ENCODE results near the gene SEPTIN8. TPM values are rescaled to one million over a fixed set of nuclear protein-coding genes. Genes with fewer than 3 reads are reported as not detected.

The SEPTIN8 gene
- total and polyA plus RNA-seq, 2 of the 13 experiments (the other 11 are each of a cell fraction or from before 2014, with no cell fraction given), result 41.4 to 49.9 TPM

- 0 out of 2 replicates have a peak, but pooled peaks have one; percentile 40 for TF ChIP-seq ZNF709 (CRISPR knock-in tag; IDR thresholded peaks at IDR 0.05)
- TF ChIP-seq ZBTB8A (CRISPR knock-in tag; IDR thresholded peaks at IDR 0.05; ENCODE audit: borderline replicate concordance, low read depth), result no peak
- TF ChIP-seq, protein P1, sequence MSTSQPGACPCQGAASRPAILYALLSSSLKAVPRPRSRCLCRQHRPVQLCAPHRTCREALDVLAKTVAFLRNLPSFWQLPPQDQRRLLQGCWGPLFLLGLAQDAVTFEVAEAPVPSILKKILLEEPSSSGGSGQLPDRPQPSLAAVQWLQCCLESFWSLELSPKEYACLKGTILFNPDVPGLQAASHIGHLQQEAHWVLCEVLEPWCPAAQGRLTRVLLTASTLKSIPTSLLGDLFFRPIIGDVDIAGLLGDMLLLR (CRISPR knock-in tag; IDR thresholded peaks at IDR 0.05), result no peak
- TF ChIP-seq NFE2L1 (CRISPR knock-in tag; IDR thresholded peaks at IDR 0.05; ENCODE audit: borderline replicate concordance), result peak; percentile 55; the same call in 1 of the 2 replicates
- TF ChIP-seq ZNF510 (CRISPR knock-in tag; IDR thresholded peaks at IDR 0.05; ENCODE audit: low read depth), result no peak
- TF ChIP-seq GFI1 (CRISPR knock-in tag; IDR thresholded peaks at IDR 0.05; ENCODE audit: borderline replicate concordance), result 0 out of 2 replicates have a peak, but pooled peaks have one; percentile 37
- TF ChIP-seq, protein P2, sequence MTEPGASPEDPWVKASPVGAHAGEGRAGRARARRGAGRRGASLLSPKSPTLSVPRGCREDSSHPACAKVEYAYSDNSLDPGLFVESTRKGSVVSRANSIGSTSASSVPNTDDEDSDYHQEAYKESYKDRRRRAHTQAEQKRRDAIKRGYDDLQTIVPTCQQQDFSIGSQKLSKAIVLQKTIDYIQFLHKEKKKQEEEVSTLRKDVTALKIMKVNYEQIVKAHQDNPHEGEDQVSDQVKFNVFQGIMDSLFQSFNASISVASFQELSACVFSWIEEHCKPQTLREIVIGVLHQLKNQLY (CRISPR knock-in tag; IDR thresholded peaks at IDR 0.05), result no peak
- TF ChIP-seq KLF6 (CRISPR knock-in tag; IDR thresholded peaks at IDR 0.05), result no peak
- no peak for TF ChIP-seq ZNF660 (CRISPR knock-in tag; IDR thresholded peaks at IDR 0.05; ENCODE audit: borderline replicate concordance, low read depth)
- no peak for TF ChIP-seq TIGD3 (CRISPR knock-in tag; IDR thresholded peaks at IDR 0.05; ENCODE audit: borderline replicate concordance)
- TF ChIP-seq, protein P3, sequence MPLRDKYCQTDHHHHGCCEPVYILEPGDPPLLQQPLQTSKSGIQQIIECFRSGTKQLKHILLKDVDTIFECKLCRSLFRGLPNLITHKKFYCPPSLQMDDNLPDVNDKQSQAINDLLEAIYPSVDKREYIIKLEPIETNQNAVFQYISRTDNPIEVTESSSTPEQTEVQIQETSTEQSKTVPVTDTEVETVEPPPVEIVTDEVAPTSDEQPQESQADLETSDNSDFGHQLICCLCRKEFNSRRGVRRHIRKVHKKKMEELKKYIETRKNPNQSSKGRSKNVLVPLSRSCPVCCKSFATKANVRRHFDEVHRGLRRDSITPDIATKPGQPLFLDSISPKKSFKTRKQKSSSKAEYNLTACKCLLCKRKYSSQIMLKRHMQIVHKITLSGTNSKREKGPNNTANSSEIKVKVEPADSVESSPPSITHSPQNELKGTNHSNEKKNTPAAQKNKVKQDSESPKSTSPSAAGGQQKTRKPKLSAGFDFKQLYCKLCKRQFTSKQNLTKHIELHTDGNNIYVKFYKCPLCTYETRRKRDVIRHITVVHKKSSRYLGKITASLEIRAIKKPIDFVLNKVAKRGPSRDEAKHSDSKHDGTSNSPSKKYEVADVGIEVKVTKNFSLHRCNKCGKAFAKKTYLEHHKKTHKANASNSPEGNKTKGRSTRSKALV (CRISPR knock-in tag; IDR thresholded peaks at IDR 0.05), result peak; percentile 81; the same call in 1 of the 2 replicates
- no peak for TF ChIP-seq POLR2AphosphoS5 (IDR thresholded peaks at IDR 0.05; ENCODE audit: low read depth, low read length)
- TF ChIP-seq NAIF1 (CRISPR knock-in tag; IDR thresholded peaks at IDR 0.05; ENCODE audit: borderline replicate concordance), result 0 out of 2 replicates have a peak, but pooled peaks have one; percentile 32
- TF ChIP-seq ETV5 (CRISPR knock-in tag; IDR thresholded peaks at IDR 0.05; ENCODE audit: borderline replicate concordance), result no peak
- TF ChIP-seq ZNF713 (CRISPR knock-in tag; IDR thresholded peaks at IDR 0.05), result no peak
- TF ChIP-seq ZSCAN31 (CRISPR knock-in tag; IDR thresholded peaks at IDR 0.05; ENCODE audit: low read depth), result no peak
- no peak for TF ChIP-seq ZBTB42 (CRISPR knock-in tag; IDR thresholded peaks at IDR 0.05)
- no peak for TF ChIP-seq NONO (IDR thresholded peaks at IDR 0.05)
- TF ChIP-seq NONO (CRISPR knock-in tag; conservative IDR thresholded peaks at IDR 0.05), result peak; percentile 69; the same call in 1 of the 2 replicates
- no peak for TF ChIP-seq TCF12 (IDR thresholded peaks at IDR 0.05)
- TF ChIP-seq TCF12 (CRISPR knock-in tag; IDR thresholded peaks at IDR 0.05), result no peak
- TF ChIP-seq CTCF (CRISPR knock-in tag; IDR thresholded peaks at IDR 0.05), result no peak
Observed at GRCh38 chr5:132777209-132778069, at the start of gene SEPTIN8 (continued).

Measured in HepG2 (cell line).